BLaER1 (cell line): ENCODE results near the gene CSNK2A1.

Source experiments
- H3K27ac ChIP-seq: shearing (Covaris generic); formaldehyde crosslinking; 2 replicates; pipeline ENCODE4 v1.8.1; 2022
- H3K27me3 ChIP-seq: shearing (Covaris generic); formaldehyde crosslinking; 2 replicates; pipeline ENCODE4 v1.8.1; 2022
- H3K36me3 ChIP-seq: shearing (Covaris generic); formaldehyde crosslinking; 2 replicates; pipeline ENCODE4 v1.8.1; 2022
- H3K4me1 ChIP-seq: shearing (Covaris generic); formaldehyde crosslinking; 2 replicates; pipeline ENCODE4 v1.8.1; 2022
- H3K4me2 ChIP-seq: shearing (Covaris generic); formaldehyde crosslinking; 2 replicates; pipeline ENCODE4 v1.8.1; 2022
- H3K4me3 ChIP-seq: shearing (Covaris generic); formaldehyde crosslinking; 2 replicates; pipeline ENCODE4 v1.8.1; 2022
- H3K9ac ChIP-seq: shearing (Covaris generic); formaldehyde crosslinking; 2 replicates; pipeline ENCODE4 v1.8.1; 2022
- H3K9me3 ChIP-seq: shearing (Covaris generic); formaldehyde crosslinking; 2 replicates; pipeline ENCODE4 v1.8.1; 2022
- H4K20me1 ChIP-seq: shearing (Covaris generic); formaldehyde crosslinking; 2 replicates; pipeline ENCODE4 v1.8.1; 2022
- Cebpa-rat ChIP-seq: shearing (Covaris generic); IDR thresholded peaks from 2 replicates; pipeline ENCODE4 v1.8.1; 2022

CSNK2A1 gene

GRCh38 chr20:548906-549305, 5.3 kb upstream of the CSNK2A1 start:
- H3K9ac ChIP-seq, result no peak overlapping the region
- TF ChIP-seq Cebpa-rat, result no peak

GRCh38 chr20:547394-547793, 3.8 kb upstream of the CSNK2A1 start:
- Histone ChIP-seq H3K9ac (no peak overlapping the region), H3K9me3 (no peaks in the 10 kb centered on the region; the same call in 1 of the 2 replicates), H3K4me1 (peaks cover 9% of the 10 kb centered on the region), H3K36me3 (no peaks in the 10 kb centered on the region), H3K4me3 (no peak overlapping the region), H3K27me3 (no peaks in the 10 kb centered on the region), H3K27ac (no peak overlapping the region), H3K4me2 (no peak overlapping the region), H4K20me1 (peaks cover 6% of the 10 kb centered on the region)
- TF ChIP-seq Cebpa-rat, result no peak

More at GRCh38 chr20:548906-549305, 5.3 kb upstream of the CSNK2A1 start:
- Histone ChIP-seq H3K4me3 (no peak overlapping the region), H3K27ac (no peak overlapping the region), H3K4me1 (peaks cover 5% of the 10 kb centered on the region), H3K36me3 (no peaks in the 10 kb centered on the region), H4K20me1 (no peaks in the 10 kb centered on the region), H3K27me3 (no peaks in the 10 kb centered on the region), H3K4me2 (no peak overlapping the region), H3K9me3 (no peaks in the 10 kb centered on the region; the same call in 1 of the 2 replicates)

- Histone ChIP-seq H3K9me3 (peaks cover 6% of the 10 kb centered on the region; the same call in 1 of the 2 replicates), H4K20me1 (peaks cover 17% of the 10 kb centered on the region), H3K4me3 (no peak overlapping the region), H3K36me3 (peaks cover 9% of the 10 kb centered on the region; the same call in 1 of the 2 replicates), H3K27me3 (no peaks in the 10 kb centered on the region), H3K4me2 (no peak overlapping the region), H3K27ac (no peak overlapping the region), H3K9ac (no peak overlapping the region), H3K4me1 (peaks cover 19% of the 10 kb centered on the region)
- TF ChIP-seq Cebpa-rat, result no peak
Observed at GRCh38 chr20:546353-546752, 2.8 kb upstream of the CSNK2A1 start.

- Histone ChIP-seq H3K4me2 (peak overlapping the region; percentile 55), H3K36me3 (peaks cover 30% of the 10 kb centered on the region), H3K27ac (peak overlapping the region; percentile 97), H3K4me3 (peak overlapping the region; percentile 94), H3K4me1 (peaks cover 27% of the 10 kb centered on the region), H3K9ac (peak overlapping the region; percentile 95), H4K20me1 (peaks cover 38% of the 10 kb centered on the region), H3K9me3 (peaks cover 20% of the 10 kb centered on the region), H3K27me3 (no peaks in the 10 kb centered on the region)
- no peak for TF ChIP-seq Cebpa-rat
Observed at GRCh38 chr20:544153-544725, 649 bp upstream of the CSNK2A1 start.

- no peak for TF ChIP-seq Cebpa-rat
- Histone ChIP-seq H3K36me3 (peaks cover 40% of the 10 kb centered on the region), H4K20me1 (peaks cover 51% of the 10 kb centered on the region), H3K4me2 (peak overlapping the region; percentile 90), H3K4me3 (peak overlapping the region; percentile 94), H3K4me1 (peaks cover 35% of the 10 kb centered on the region), H3K27me3 (no peaks in the 10 kb centered on the region), H3K9ac (peak overlapping the region; percentile 95), H3K9me3 (peaks cover 20% of the 10 kb centered on the region), H3K27ac (peak overlapping the region; percentile 97)
Observed at GRCh38 chr20:542777-543368, 717 bp downstream of the CSNK2A1 start.

- Histone ChIP-seq H4K20me1 (peaks cover 74% of the 10 kb centered on the region), H3K27ac (no peak overlapping the region), H3K4me2 (no peak overlapping the region), H3K4me1 (peaks cover 35% of the 10 kb centered on the region), H3K9ac (no peak overlapping the region), H3K27me3 (no peaks in the 10 kb centered on the region), H3K4me3 (no peak overlapping the region), H3K36me3 (peaks cover 42% of the 10 kb centered on the region), H3K9me3 (peaks cover 20% of the 10 kb centered on the region)
- TF ChIP-seq Cebpa-rat, result no peak
Observed at GRCh38 chr20:540391-541201, 3.0 kb downstream of the CSNK2A1 start.

- H3K4me3 ChIP-seq, result no peak overlapping the region
- 0 out of 2 replicates have a peak overlapping the region, but pooled peaks have one; percentile 15 for H3K4me2 ChIP-seq
Observed at GRCh38 chr20:539848-540247, 3.7 kb downstream of the CSNK2A1 start.

GRCh38 chr20:539191-539590, 4.4 kb downstream of the CSNK2A1 start:
- Histone ChIP-seq H4K20me1 (peaks cover 88% of the 10 kb centered on the region), H3K4me1 (peaks cover 33% of the 10 kb centered on the region), H3K4me3 (no peak overlapping the region), H3K27ac (no peak overlapping the region), H3K9ac (no peak overlapping the region), H3K36me3 (peaks cover 54% of the 10 kb centered on the region), H3K4me2 (0 out of 2 replicates have a peak overlapping the region, but pooled peaks have one; percentile 15), H3K27me3 (no peaks in the 10 kb centered on the region), H3K9me3 (peaks cover 20% of the 10 kb centered on the region)
- no peak for TF ChIP-seq Cebpa-rat

More at GRCh38 chr20:539848-540247, 3.7 kb downstream of the CSNK2A1 start:
- Histone ChIP-seq H3K9ac (no peak overlapping the region), H3K36me3 (peaks cover 48% of the 10 kb centered on the region), H3K9me3 (peaks cover 20% of the 10 kb centered on the region), H3K27me3 (no peaks in the 10 kb centered on the region), H3K27ac (no peak overlapping the region), H3K4me1 (peaks cover 35% of the 10 kb centered on the region), H4K20me1 (peaks cover 82% of the 10 kb centered on the region)
- no peak for TF ChIP-seq Cebpa-rat

- Histone ChIP-seq H3K27me3 (no peaks in the 10 kb centered on the region), H3K9ac (no peak overlapping the region), H3K4me1 (peaks cover 30% of the 10 kb centered on the region), H3K9me3 (peaks cover 24% of the 10 kb centered on the region), H3K4me2 (no peak overlapping the region), H3K36me3 (peaks cover 66% of the 10 kb centered on the region), H3K27ac (no peak overlapping the region), H4K20me1 (peaks cover 100% of the 10 kb centered on the region), H3K4me3 (no peak overlapping the region)
- TF ChIP-seq Cebpa-rat, result no peak
Observed at GRCh38 chr20:537983-538382, 5.6 kb downstream of the CSNK2A1 start.
